CD8-positive, alpha-beta memory T cell (primary cell): ENCODE results near the gene PC. TPM values are rescaled to one million over a fixed set of nuclear protein-coding genes. Genes with fewer than 3 reads are reported as not detected.
"Not testable (repeated sequence)": the region's sequence is repeated elsewhere in the genome, so short reads cannot be mapped to it uniquely, and the experiment has no call there.

Source experiments
- CTCF ChIA-PET: fragments of 350-600 bp; sonication (Branson Sonifier 250); formaldehyde crosslinking; loops from one replicate; lab custom pipeline; 2021; ENCODE audit warnings: antibody characterized with exemption; lab: Charles Lee
- POLR2A ChIA-PET: fragments of 350-600 bp; sonication (Branson Sonifier 250); formaldehyde crosslinking; loops from one replicate; lab custom pipeline; 2021; ENCODE audit warnings: antibody characterized with exemption; lab: Charles Lee
- DNase-seq, 5 donors: peaks; one replicate each; pipeline versions ENCODE4 v3.0.0 to v3.0.0-alpha.2; 2020 to 2022; ENCODE audit warnings: mixed read lengths in 1 of 5
- H3K27ac ChIP-seq: one replicate; pipeline ENCODE4 v1.7.0; 2013; ENCODE audit warnings: low read depth, mild to moderate bottlenecking, low read length, moderate library complexity
- H3K27me3 ChIP-seq: 2 replicates; pipeline ENCODE4 v1.7.0; 2013; ENCODE audit warnings: low read length, mild to moderate bottlenecking; ENCODE audit not compliant: insufficient read depth, poor library complexity, severe bottlenecking
- H3K36me3 ChIP-seq: 2 replicates; pipeline ENCODE4 v1.7.0; 2013; ENCODE audit warnings: mild to moderate bottlenecking, low read length, moderate library complexity; ENCODE audit not compliant: insufficient read depth
- H3K4me1 ChIP-seq: 2 replicates; pipeline ENCODE4 v1.7.0; 2013; ENCODE audit warnings: mild to moderate bottlenecking, low read length, moderate library complexity; ENCODE audit not compliant: insufficient read depth
- H3K4me3 ChIP-seq: 2 replicates; pipeline ENCODE4 v1.7.0; 2013; ENCODE audit warnings: mild to moderate bottlenecking, low read length
- H3K9me3 ChIP-seq: 2 replicates; pipeline ENCODE4 v1.7.0; 2013; ENCODE audit warnings: mild to moderate bottlenecking, low read length
- H3K27ac Mint-ChIP-seq, 8 donors: one replicate each; pipeline ENCODE4 v1.8.0; 2020 to 2021; ENCODE audit warnings: mixed read lengths in 8 of 8, mild to moderate bottlenecking in 6 of 8, inconsistent platforms in 3 of 8, moderate library complexity in 3 of 8
- H3K27me3 Mint-ChIP-seq, 2 donors: one replicate each; pipeline ENCODE4 v1.8.0; 2020 to 2021; ENCODE audit warnings: mixed read lengths in 2 of 2, mild to moderate bottlenecking in 1 of 2, moderate library complexity in 1 of 2
- H3K36me3 Mint-ChIP-seq, 3 donors: one replicate each; pipeline ENCODE4 v1.8.0; 2020 to 2021; ENCODE audit warnings: mixed read lengths in 3 of 3, inconsistent platforms in 1 of 3, mild to moderate bottlenecking in 1 of 3
- H3K4me1 Mint-ChIP-seq, 3 donors: one replicate each; pipeline ENCODE4 v1.8.0; 2020 to 2021; ENCODE audit warnings: mixed read lengths in 3 of 3, inconsistent platforms in 1 of 3, mild to moderate bottlenecking in 1 of 3
- H3K4me3 Mint-ChIP-seq, 7 donors: one replicate each; pipeline ENCODE4 v1.8.0; 2020 to 2021; ENCODE audit warnings: mixed read lengths in 7 of 7, mild to moderate bottlenecking in 6 of 7, moderate library complexity in 4 of 7, inconsistent platforms in 2 of 7
- H3K9me3 Mint-ChIP-seq, 5 donors: one replicate each; pipeline ENCODE4 v1.8.0; 2020 to 2022; ENCODE audit warnings: mixed read lengths in 5 of 5, mild to moderate bottlenecking in 3 of 5, moderate library complexity in 2 of 5, inconsistent platforms in 1 of 5
- polyA plus RNA-seq: library from polyadenylated mRNA; unstranded; fragments of 300-500 nt; fragmentation: Illumina TruSeq; gene quantifications from one replicate; pipeline ENCODE4 v1.2.3, GENCODE V29; 2021
- total RNA-seq, 2 experiments: library from RNA; stranded (reverse); gene quantifications; one replicate each; pipeline ENCODE4 v1.2.3, GENCODE V29; 2021

PC gene
- total and polyA plus RNA-seq, 3 experiments from 2014 or later = 6.6 to 9.6 (median 8.9) TPM

- Mint-ChIP-seq H3K4me3 (no peak overlapping the region), H3K36me3 (peaks cover 0 to 25% (median 0%) of the 10 kb centered on the region in 3 donors), H3K9me3 (no peaks in the 10 kb centered on the region), H3K27me3 (no peaks in the 10 kb centered on the region), H3K4me1 (peaks cover 19 to 35% (median 33%) of the 10 kb centered on the region in 3 donors), H3K27ac (peak overlapping the region in 3 of 8 donors; percentile 7 to 61 (median 44))
- Histone ChIP-seq H3K4me1 (peaks cover 18% of the 10 kb centered on the region), H3K9me3 (no peaks in the 10 kb centered on the region), H3K27me3 (no peaks in the 10 kb centered on the region), H3K27ac (peak overlapping the region; percentile 12), H3K36me3 (no peaks in the 10 kb centered on the region), H3K4me3 (no peak overlapping the region)
- CTCF ChIA-PET = interaction anchor here (3.4 kb wide), 1 partner anchor 140 kb away, joined by 22 read pairs; no protein-coding TSS in a partner anchor
- no peak for DNase-seq
- POLR2A ChIA-PET = interaction anchor here (1.6 kb wide), 1 partner anchor 10 kb away, joined by 6 read pairs; no protein-coding TSS in a partner anchor
Measured at GRCh38 chr11:66835768-66836405, 122.3 kb downstream of the PC start.

DNA sequence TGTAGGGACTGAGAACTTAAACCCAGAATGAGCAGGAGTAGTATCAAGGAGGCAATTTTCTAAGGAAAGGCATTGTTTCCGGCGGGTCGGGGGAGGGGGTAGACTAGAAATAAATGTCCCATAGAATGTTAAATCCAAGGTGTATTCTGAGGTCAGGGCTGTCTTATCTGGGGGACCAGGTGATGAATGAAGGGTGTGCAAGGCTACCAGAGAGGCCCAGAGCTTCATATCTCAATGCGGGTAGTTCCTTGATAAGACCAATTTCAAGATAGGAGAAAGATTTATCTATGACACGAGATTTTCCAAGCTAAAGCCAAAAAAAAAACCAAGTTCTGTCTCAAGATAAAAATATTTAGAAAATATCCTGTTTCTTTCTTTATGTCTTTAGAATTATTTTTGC lies 123.2 kb downstream of the PC start:
- no peaks in the 10 kb centered on the region for H3K9me3 ChIP-seq
- Mint-ChIP-seq H3K4me3 (peak overlapping the region in 2 of 7 donors; percentile 14 to 49), H3K4me1 (peaks cover 10 to 27% (median 26%) of the 10 kb centered on the region in 3 donors), H3K27ac (peak overlapping the region in 6 of 8 donors; percentile 19 to 68 (median 38)), H3K36me3 (peaks cover 0 to 17% (median 0%) of the 10 kb centered on the region in 3 donors), H3K9me3 (no peaks in the 10 kb centered on the region), H3K27me3 (no peaks in the 10 kb centered on the region)
- no peaks in the 10 kb centered on the region for H3K36me3 ChIP-seq
- ChIA-PET CTCF (interaction anchor here (0.8 to 3.4 kb wide), 10 partner anchors 9 to 239 kb away, joined by 3 to 22 read pairs (median 3); no protein-coding TSS in a partner anchor), POLR2A (interaction anchor here (1.6 kb wide), 1 partner anchor 11 kb away, joined by 6 read pairs; no protein-coding TSS in a partner anchor)
- H3K4me3 ChIP-seq = no peak overlapping the region
- DNase-seq = no peak
- H3K27me3 ChIP-seq = no peaks in the 10 kb centered on the region
- H3K4me1 ChIP-seq = peaks cover 9% of the 10 kb centered on the region
- H3K27ac ChIP-seq = no peak overlapping the region

- Histone ChIP-seq H3K4me1 (peaks cover 4% of the 10 kb centered on the region), H3K36me3 (no peaks in the 10 kb centered on the region), H3K9me3 (no peaks in the 10 kb centered on the region), H3K4me3 (no peak overlapping the region), H3K27ac (no peak overlapping the region), H3K27me3 (no peaks in the 10 kb centered on the region)
- Mint-ChIP-seq H3K36me3 (peaks cover 0 to 15% (median 0%) of the 10 kb centered on the region in 3 donors), H3K4me1 (peaks cover 8 to 23% (median 22%) of the 10 kb centered on the region in 3 donors), H3K27ac (peak overlapping the region in 6 of 8 donors; percentile 17 to 86 (median 70)), H3K9me3 (no peaks in the 10 kb centered on the region), H3K4me3 (peak overlapping the region in 1 of 7 donors; percentile 49), H3K27me3 (no peaks in the 10 kb centered on the region)
- ChIA-PET POLR2A (interaction anchor here (0.5 kb wide), 1 partner anchor 9 kb away, joined by 3 read pairs; no protein-coding TSS in a partner anchor), CTCF (interaction anchor here (0.8 to 3.4 kb wide), 11 partner anchors 8 to 238 kb away, joined by 3 to 22 read pairs (median 3); no protein-coding TSS in a partner anchor)
- DNase-seq = no peak
Measured at GRCh38 chr11:66834539-66834845, 123.7 kb downstream of the PC start.

DNA sequence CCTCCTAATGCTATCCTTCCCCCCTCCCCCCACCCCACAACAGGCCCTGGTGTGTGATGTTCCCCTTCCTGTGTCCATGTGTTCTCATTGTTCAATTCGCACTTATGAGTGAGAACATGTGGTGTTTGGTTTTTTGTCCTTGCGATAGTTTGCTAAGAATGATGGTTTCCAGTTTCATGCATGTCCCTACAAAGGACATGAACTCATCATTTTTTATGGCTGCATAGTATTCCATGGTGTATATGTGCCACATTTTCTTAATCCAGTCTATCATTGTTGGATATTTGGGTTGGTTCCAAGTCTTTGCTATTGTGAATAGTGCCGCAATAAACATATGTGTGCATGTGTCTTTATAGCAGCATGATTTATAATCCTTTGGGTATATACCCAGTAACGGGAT lies 133.6 kb downstream of the PC start:
- H3K27ac ChIP-seq, H3K4me3 ChIP-seq, H3K4me1 Mint-ChIP-seq, H3K9me3 Mint-ChIP-seq, H3K27me3 ChIP-seq, H3K27ac Mint-ChIP-seq, H3K4me1 ChIP-seq, H3K9me3 ChIP-seq, H3K4me3 Mint-ChIP-seq, H3K36me3 ChIP-seq, CTCF ChIA-PET, H3K27me3 Mint-ChIP-seq, DNase-seq: not testable (repeated sequence)
- POLR2A ChIA-PET = interaction anchor here (0.7 kb wide), 1 partner anchor 233 kb away, joined by 3 read pairs; no protein-coding TSS in a partner anchor
- peaks cover 0 to 13% (median 2%) of the 10 kb centered on the region in 3 donors for H3K36me3 Mint-ChIP-seq

- no peaks in the 10 kb centered on the region for H3K4me1 Mint-ChIP-seq
- H3K27me3 ChIP-seq = no peaks in the 10 kb centered on the region
- H3K4me1 ChIP-seq = no peaks in the 10 kb centered on the region
- H3K9me3 Mint-ChIP-seq = no peaks in the 10 kb centered on the region
- no peaks in the 10 kb centered on the region for H3K27me3 Mint-ChIP-seq
- POLR2A ChIA-PET = no interaction called here
- peaks cover 0 to 13% (median 2%) of the 10 kb centered on the region in 3 donors for H3K36me3 Mint-ChIP-seq
- CTCF ChIA-PET = no interaction called here
- no peak overlapping the region for H3K27ac Mint-ChIP-seq
- no peaks in the 10 kb centered on the region for H3K9me3 ChIP-seq
- H3K4me3 Mint-ChIP-seq = no peak overlapping the region
- no peak for DNase-seq
- H3K36me3 ChIP-seq = no peaks in the 10 kb centered on the region
- no peak overlapping the region for H3K27ac ChIP-seq
- H3K4me3 ChIP-seq = no peak overlapping the region
Measured at GRCh38 chr11:66823700-66824099, 134.5 kb downstream of the PC start.

GRCh38 chr11:66820901-66821300 lies 137.3 kb downstream of the PC start:
- Histone ChIP-seq H3K36me3 (no peaks in the 10 kb centered on the region), H3K4me1 (no peaks in the 10 kb centered on the region), H3K27me3 (no peaks in the 10 kb centered on the region), H3K4me3 (no peak overlapping the region), H3K9me3 (no peaks in the 10 kb centered on the region), H3K27ac (no peak overlapping the region)
- peaks cover 0 to 5% (median 3%) of the 10 kb centered on the region in 3 donors for H3K36me3 Mint-ChIP-seq
- CTCF ChIA-PET = interaction anchor here (1.5 kb wide), 1 partner anchor 14 kb away, joined by 4 read pairs; no protein-coding TSS in a partner anchor
- no peak overlapping the region for H3K4me3 Mint-ChIP-seq
- H3K27ac Mint-ChIP-seq = no peak overlapping the region
- no peaks in the 10 kb centered on the region for H3K9me3 Mint-ChIP-seq
- no peaks in the 10 kb centered on the region for H3K4me1 Mint-ChIP-seq
- no peak for DNase-seq
- H3K27me3 Mint-ChIP-seq = no peaks in the 10 kb centered on the region
- POLR2A ChIA-PET = interaction anchor here (0.7 kb wide), 1 partner anchor 1079 kb away, joined by 3 read pairs; no protein-coding TSS in a partner anchor

DNA sequence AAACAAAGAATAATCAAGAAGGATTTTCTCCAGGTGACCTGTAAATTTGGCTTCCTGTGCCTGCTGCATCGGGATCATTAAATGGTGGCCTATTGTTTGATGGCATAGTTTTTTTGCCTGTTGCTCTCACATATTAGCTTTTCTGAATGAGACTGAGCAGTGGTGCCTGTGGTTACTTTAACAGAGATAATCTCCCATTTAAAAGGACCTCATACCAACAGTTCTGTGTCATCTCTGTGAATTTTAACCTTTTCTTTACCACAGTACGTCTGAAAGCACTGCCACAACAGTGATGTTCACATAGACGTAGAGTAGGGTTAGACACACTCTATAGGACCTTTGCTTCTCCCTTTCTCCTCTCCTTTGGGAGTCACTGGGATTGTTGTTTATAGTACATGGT lies 137.8 kb downstream of the PC start:
- H3K27me3 Mint-ChIP-seq = no peaks in the 10 kb centered on the region
- ChIA-PET CTCF (interaction anchor here (1.5 kb wide), 1 partner anchor 14 kb away, joined by 4 read pairs; no protein-coding TSS in a partner anchor), POLR2A (no interaction called here)
- Histone ChIP-seq H3K27me3 (no peaks in the 10 kb centered on the region), H3K36me3 (no peaks in the 10 kb centered on the region), H3K4me1 (no peaks in the 10 kb centered on the region), H3K9me3 (no peaks in the 10 kb centered on the region), H3K4me3 (no peak overlapping the region), H3K27ac (no peak overlapping the region)
- H3K36me3 Mint-ChIP-seq = peaks cover 0 to 5% (median 3%) of the 10 kb centered on the region in 3 donors
- no peaks in the 10 kb centered on the region for H3K9me3 Mint-ChIP-seq
- no peak overlapping the region for H3K27ac Mint-ChIP-seq
- H3K4me3 Mint-ChIP-seq = no peak overlapping the region
- H3K4me1 Mint-ChIP-seq = no peaks in the 10 kb centered on the region
- no peak for DNase-seq

DNA sequence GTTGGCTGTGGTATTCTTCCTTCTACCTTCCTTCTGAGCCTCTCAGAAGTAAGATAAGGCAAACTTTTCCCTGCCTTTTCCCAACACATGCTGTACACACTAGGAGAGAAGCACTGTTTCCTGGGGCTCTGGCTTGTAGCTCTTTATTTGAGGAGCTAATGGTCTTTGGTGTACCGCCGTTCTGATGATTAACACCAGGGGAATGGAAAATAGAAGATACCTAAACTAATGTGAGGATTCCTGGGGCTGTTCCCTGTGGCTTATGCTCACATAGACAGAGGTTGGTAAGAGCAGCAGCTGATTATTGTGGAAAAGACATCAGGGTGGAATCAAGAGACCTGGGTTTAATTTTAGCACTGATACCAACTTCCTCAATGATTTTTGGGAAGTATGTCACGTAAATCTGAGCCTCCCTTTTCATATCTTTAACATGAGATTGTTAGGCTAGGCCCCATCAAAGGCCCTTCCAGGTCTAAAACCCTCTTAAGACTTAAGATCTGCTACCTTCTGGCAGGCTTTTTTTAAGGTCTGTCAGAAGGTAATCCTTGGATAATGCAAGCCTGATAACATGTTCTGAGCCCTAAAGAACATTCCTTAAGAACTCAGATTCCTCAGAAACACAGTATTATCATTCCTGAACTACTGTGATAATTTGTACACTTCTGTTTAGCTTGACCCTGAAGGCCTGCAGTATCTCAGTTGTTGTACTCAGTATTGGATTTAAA lies 139.8 kb downstream of the PC start:
- Mint-ChIP-seq H3K36me3 (peaks cover 0 to 8% (median 4%) of the 10 kb centered on the region in 3 donors), H3K27ac (no peak overlapping the region), H3K4me1 (no peaks in the 10 kb centered on the region), H3K27me3 (no peaks in the 10 kb centered on the region), H3K4me3 (no peak overlapping the region), H3K9me3 (no peaks in the 10 kb centered on the region)
- no peaks in the 10 kb centered on the region for H3K4me1 ChIP-seq
- no peaks in the 10 kb centered on the region for H3K36me3 ChIP-seq
- no peak overlapping the region for H3K4me3 ChIP-seq
- CTCF ChIA-PET = no interaction called here
- H3K27ac ChIP-seq = no peak overlapping the region
- no peaks in the 10 kb centered on the region for H3K27me3 ChIP-seq
- POLR2A ChIA-PET = no interaction called here
- no peaks in the 10 kb centered on the region for H3K9me3 ChIP-seq
- no peak for DNase-seq
